Fibroblast of lung (primary cell): Measurements from ENCODE around the gene CCDC39. TPM values are rescaled to one million over a fixed set of nuclear protein-coding genes. Genes with fewer than 3 reads are reported as not detected.

Experiments used
- DNase-seq, 2 donors: peaks; one replicate each; pipeline versions ENCODE4 v3.0.0 to v3.0.0-alpha.2; 2010; ENCODE audit warnings: low read depth in 2 of 2
- H2AFZ ChIP-seq: 2 replicates; pipeline ENCODE4 v1.5.1; 2012; ENCODE audit warnings: low read length, control low read depth, inconsistent platforms
- H3K27ac ChIP-seq: 2 replicates; pipeline ENCODE4 v1.5.1; 2011; ENCODE audit warnings: low read length, control low read depth; ENCODE audit not compliant: insufficient read depth
- H3K27me3 ChIP-seq: 2 replicates; pipeline ENCODE4 v1.5.1; 2011; ENCODE audit warnings: mild to moderate bottlenecking, low read length; ENCODE audit not compliant: control insufficient read depth, insufficient read depth
- H3K36me3 ChIP-seq: 2 replicates; pipeline ENCODE4 v1.5.1; 2011; ENCODE audit warnings: low read length; ENCODE audit not compliant: control insufficient read depth, insufficient read depth
- H3K4me1 ChIP-seq: 2 replicates; pipeline ENCODE4 v1.5.1; 2011; ENCODE audit warnings: low read length; ENCODE audit not compliant: control insufficient read depth, insufficient read depth; ENCODE audit errors: extremely low read depth
- H3K4me2 ChIP-seq: 2 replicates; pipeline ENCODE4 v1.5.1; 2011; ENCODE audit warnings: low read length, control low read depth; ENCODE audit not compliant: insufficient read depth; ENCODE audit errors: extremely low read depth
- H3K4me3 ChIP-seq, 4 experiments: fragments of 200-600 bp in 1 of 4; sonication (generic) in 1 of 4; replicated peaks in 1 of 4; 2 replicates each; pipeline ENCODE4 v1.5.1; 2011 to 2016; ENCODE audit warnings: low read length in 4 of 4, low read depth in 3 of 4, mild to moderate bottlenecking in 3 of 4, control low read depth in 2 of 4, inconsistent platforms in 1 of 4, mixed read lengths in 1 of 4; ENCODE audit not compliant: insufficient read depth in 1 of 4; ENCODE audit errors: control extremely low read depth in 1 of 4
- H3K79me2 ChIP-seq: 2 replicates; pipeline ENCODE4 v1.5.1; 2012; ENCODE audit warnings: mild to moderate bottlenecking, low read length, inconsistent platforms; ENCODE audit not compliant: control insufficient read depth, insufficient read depth
- H3K9ac ChIP-seq: 2 replicates; pipeline ENCODE4 v1.5.1; 2011; ENCODE audit warnings: mild to moderate bottlenecking, low read length, control low read depth; ENCODE audit not compliant: insufficient read depth
- H3K9me3 ChIP-seq: 2 replicates; pipeline ENCODE4 v1.5.1; 2012; ENCODE audit warnings: low read depth, low read length; ENCODE audit not compliant: control insufficient read depth, insufficient read depth
- H4K20me1 ChIP-seq: 2 replicates; pipeline ENCODE4 v1.5.1; 2011; ENCODE audit warnings: low read length; ENCODE audit not compliant: control insufficient read depth, insufficient read depth; ENCODE audit errors: extremely low read depth
- EZH2 ChIP-seq: IDR thresholded peaks from 2 replicates; pipeline ENCODE4 v1.5.1; 2012; ENCODE audit warnings: low read length, control low read depth, mild to moderate bottlenecking; ENCODE audit errors: missing control alignments
- polyA plus RNA-seq, 2 donors: library from polyadenylated mRNA; depleted of rRNA in 1 of 2; stranded (reverse) in 1 of 2; unstranded in 1 of 2; fragments of >200 nt; gene quantifications; 2 replicates each; pipeline ENCODE4 v1.2.1, GENCODE V29; 2011 to 2012; ENCODE audit warnings: missing spikeins in 1 of 2
- total RNA-seq: library from RNA; depleted of rRNA; stranded (reverse); fragments of >200 nt; gene quantifications from 2 replicates; pipeline ENCODE4 v1.2.1, GENCODE V29; 2014
- TF ChIP-seq, protein P1 (sequence below), 2 donors: IDR thresholded peaks in 1 of 2; conservative IDR thresholded peaks in 1 of 2; 1 replicate in 1 of 2; 2 replicates in 1 of 2; pipeline ENCODE4 v1.5.1; 2011 to 2012; ENCODE audit warnings: low read length in 2 of 2, control low read depth in 1 of 2, inconsistent platforms in 1 of 2, low read depth in 1 of 2, mild to moderate bottlenecking in 1 of 2

Gene CCDC39
- total and polyA plus RNA-seq, 2 donors (not counting 1 experiment from before 2014, with no cell fraction given), result under 0.01 TPM; not detected in 1

- TF ChIP-seq, protein P1, sequence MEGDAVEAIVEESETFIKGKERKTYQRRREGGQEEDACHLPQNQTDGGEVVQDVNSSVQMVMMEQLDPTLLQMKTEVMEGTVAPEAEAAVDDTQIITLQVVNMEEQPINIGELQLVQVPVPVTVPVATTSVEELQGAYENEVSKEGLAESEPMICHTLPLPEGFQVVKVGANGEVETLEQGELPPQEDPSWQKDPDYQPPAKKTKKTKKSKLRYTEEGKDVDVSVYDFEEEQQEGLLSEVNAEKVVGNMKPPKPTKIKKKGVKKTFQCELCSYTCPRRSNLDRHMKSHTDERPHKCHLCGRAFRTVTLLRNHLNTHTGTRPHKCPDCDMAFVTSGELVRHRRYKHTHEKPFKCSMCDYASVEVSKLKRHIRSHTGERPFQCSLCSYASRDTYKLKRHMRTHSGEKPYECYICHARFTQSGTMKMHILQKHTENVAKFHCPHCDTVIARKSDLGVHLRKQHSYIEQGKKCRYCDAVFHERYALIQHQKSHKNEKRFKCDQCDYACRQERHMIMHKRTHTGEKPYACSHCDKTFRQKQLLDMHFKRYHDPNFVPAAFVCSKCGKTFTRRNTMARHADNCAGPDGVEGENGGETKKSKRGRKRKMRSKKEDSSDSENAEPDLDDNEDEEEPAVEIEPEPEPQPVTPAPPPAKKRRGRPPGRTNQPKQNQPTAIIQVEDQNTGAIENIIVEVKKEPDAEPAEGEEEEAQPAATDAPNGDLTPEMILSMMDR (conservative IDR thresholded peaks at IDR 0.05 in 1 of 2, IDR thresholded peaks at IDR 0.05 in 1 of 2; ENCODE audit: low read depth in 1 of 2, low read length in 2 of 2), result peak; percentile 48 to 67
- no peak for TF ChIP-seq EZH2
Measured at GRCh38 chr3:180680097-180680430, 775 bp upstream of the CCDC39 start.

DNA sequence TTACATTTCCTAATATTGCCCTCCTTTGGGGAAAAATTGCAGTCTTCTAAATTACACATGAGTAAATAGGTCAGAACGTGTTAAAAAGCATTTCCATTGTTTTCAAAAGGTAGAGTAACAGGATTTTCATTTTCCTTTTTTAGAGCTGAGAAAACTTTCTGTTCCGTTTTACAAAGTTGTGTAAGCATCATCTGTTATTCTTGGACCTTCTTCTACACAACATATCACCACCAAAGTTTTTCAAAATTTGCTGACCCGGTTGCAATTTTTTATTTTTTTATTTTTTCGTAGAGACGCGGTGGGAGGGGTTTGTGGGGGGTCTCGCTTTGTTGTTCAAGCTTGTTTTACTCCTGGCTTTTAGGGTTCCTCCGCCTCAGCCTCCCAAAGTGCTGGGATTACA, 1.1 kb downstream of the CCDC39 start:
- H3K9ac ChIP-seq, result no peak overlapping the region
- no peaks in the 10 kb centered on the region for H4K20me1 ChIP-seq
- H3K79me2 ChIP-seq, result no peaks in the 10 kb centered on the region
- no peak for TF ChIP-seq EZH2
- TF ChIP-seq, protein P1 (conservative IDR thresholded peaks at IDR 0.05 in 1 of 2, IDR thresholded peaks at IDR 0.05 in 1 of 2; ENCODE audit: low read depth in 1 of 2, low read length in 2 of 2), result no peak
- no peak overlapping the region for H3K27ac ChIP-seq
- no peaks in the 10 kb centered on the region for H3K36me3 ChIP-seq
- H3K9me3 ChIP-seq, result no peaks in the 10 kb centered on the region
- H2AFZ ChIP-seq, result no peak overlapping the region
- H3K27me3 ChIP-seq, result no peaks in the 10 kb centered on the region
- H3K4me1 ChIP-seq, result peaks cover 2% of the 10 kb centered on the region
- DNase-seq, result no peak
- no peak overlapping the region for H3K4me3 ChIP-seq
- no peak overlapping the region for H3K4me2 ChIP-seq

More at GRCh38 chr3:180680097-180680430, 775 bp upstream of the CCDC39 start:
- no peak overlapping the region for H3K9ac ChIP-seq
- peak overlapping the region; percentile 80 for H3K4me2 ChIP-seq
- H3K4me3 ChIP-seq, result peak overlapping the region; percentile 55 to 87 (median 62)
- peaks cover 2% of the 10 kb centered on the region for H3K4me1 ChIP-seq
- no peaks in the 10 kb centered on the region for H3K9me3 ChIP-seq
- peak overlapping the region; percentile 92 for H2AFZ ChIP-seq
- H3K36me3 ChIP-seq, result no peaks in the 10 kb centered on the region
- DNase-seq, result peak in 1 of 2 donors; percentile 49
- no peak overlapping the region for H3K27ac ChIP-seq
- no peaks in the 10 kb centered on the region for H3K79me2 ChIP-seq
- no peaks in the 10 kb centered on the region for H3K27me3 ChIP-seq
- H4K20me1 ChIP-seq, result no peaks in the 10 kb centered on the region

- H3K79me2 ChIP-seq, result no peaks in the 10 kb centered on the region
- TF ChIP-seq, protein P1 (conservative IDR thresholded peaks at IDR 0.05 in 1 of 2, IDR thresholded peaks at IDR 0.05 in 1 of 2; ENCODE audit: low read depth in 1 of 2, low read length in 2 of 2), result no peak
- H3K4me2 ChIP-seq, result no peak overlapping the region
- H3K4me1 ChIP-seq, result no peaks in the 10 kb centered on the region
- no peaks in the 10 kb centered on the region for H4K20me1 ChIP-seq
- H3K27ac ChIP-seq, result no peak overlapping the region
- no peak overlapping the region for H3K4me3 ChIP-seq
- no peak overlapping the region for H3K9ac ChIP-seq
- no peaks in the 10 kb centered on the region for H3K36me3 ChIP-seq
- no peak overlapping the region for H2AFZ ChIP-seq
- DNase-seq, result no peak
- no peaks in the 10 kb centered on the region for H3K9me3 ChIP-seq
- no peaks in the 10 kb centered on the region for H3K27me3 ChIP-seq
Measured at GRCh38 chr3:180661444-180661843, 17.8 kb downstream of the CCDC39 start.
